Activated CD4-positive, alpha-beta memory T cell treated with anti-CD3 and anti-CD28 coated beads for 36 hours (primary cell): ENCODE data around the gene TNFRSF4. TPM values are rescaled to one million over a fixed set of nuclear protein-coding genes. Genes with fewer than 3 reads are reported as not detected.
"Not testable (repeated sequence)": the region's sequence is repeated elsewhere in the genome, so short reads cannot be mapped to it uniquely, and the experiment has no call there.

Experiments
- CTCF ChIA-PET: fragments of 350-600 bp; sonication (Branson Sonifier 250); formaldehyde crosslinking; loops from one replicate; lab custom pipeline; 2021; ENCODE audit warnings: antibody characterized with exemption, inconsistent platforms; lab: Charles Lee
- POLR2A ChIA-PET: fragments of 350-600 bp; sonication (Branson Sonifier 250); formaldehyde crosslinking; loops from one replicate; lab custom pipeline; 2021; ENCODE audit warnings: antibody characterized with exemption; lab: Charles Lee
- DNase-seq: peaks from one replicate; pipeline ENCODE4 v3.0.0-alpha.2; 2020
- H3K27ac Mint-ChIP-seq: one replicate; pipeline ENCODE4 v1.8.0; 2021; ENCODE audit warnings: mixed read lengths
- H3K27me3 Mint-ChIP-seq: one replicate; pipeline ENCODE4 v1.8.0; 2021; ENCODE audit warnings: mixed read lengths
- H3K36me3 Mint-ChIP-seq: one replicate; pipeline ENCODE4 v1.8.0; 2021; ENCODE audit warnings: mixed read lengths
- H3K4me1 Mint-ChIP-seq: one replicate; pipeline ENCODE4 v1.8.0; 2021; ENCODE audit warnings: low read depth, mixed read lengths
- H3K4me3 Mint-ChIP-seq: one replicate; pipeline ENCODE4 v1.8.0; 2021; ENCODE audit warnings: mild to moderate bottlenecking, mixed read lengths
- H3K9me3 Mint-ChIP-seq: one replicate; pipeline ENCODE4 v1.8.0; 2021; ENCODE audit warnings: mixed read lengths
- intact Hi-C: fragments of 100-400 bp; cut with micrococcal nuclease; formaldehyde crosslinking; loops from one replicate; pipeline ENCODE4 v1.15.1; 2023
- total RNA-seq, 2 experiments: library from RNA; stranded (reverse); gene quantifications; one replicate each; pipeline ENCODE4 v1.2.3, GENCODE V29; 2021

TNFRSF4 gene
- total RNA-seq, 2 experiments from 2014 or later, result 1,003 to 1,005 TPM

DNA sequence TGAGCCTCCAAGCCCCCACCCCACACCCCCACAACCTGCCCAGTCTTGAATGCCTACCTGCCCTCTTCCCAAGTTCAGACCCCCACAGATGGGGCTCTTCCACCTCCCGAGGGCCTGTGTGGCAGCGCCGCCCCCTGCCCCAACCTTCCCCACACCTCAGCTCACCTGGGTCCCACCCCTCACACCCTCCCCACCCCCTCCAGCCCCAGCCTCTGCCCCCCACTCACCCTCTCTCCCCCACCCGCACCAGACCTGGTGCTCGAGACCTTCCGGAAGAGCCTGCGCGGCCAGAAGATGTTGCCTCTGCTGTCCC is 16.8 kb downstream of the TNFRSF4 start:
- intact Hi-C loops, result no loop called here
- H3K27ac Mint-ChIP-seq, result peak overlapping the region; percentile 33
- H3K4me1 Mint-ChIP-seq, result peaks cover 12% of the 10 kb centered on the region
- no peak overlapping the region for H3K4me3 Mint-ChIP-seq
- no peaks in the 10 kb centered on the region for H3K36me3 Mint-ChIP-seq
- ChIA-PET CTCF (no interaction called here), POLR2A (no interaction called here)
- no peak for DNase-seq
- no peaks in the 10 kb centered on the region for H3K27me3 Mint-ChIP-seq
- H3K9me3 Mint-ChIP-seq, result peaks cover 13% of the 10 kb centered on the region

GRCh38 chr1:1196431-1197187 is 17.3 kb downstream of the TNFRSF4 start:
- Mint-ChIP-seq H3K27ac (peak overlapping the region; percentile 33), H3K4me1 (peaks cover 12% of the 10 kb centered on the region), H3K36me3 (no peaks in the 10 kb centered on the region), H3K4me3 (no peak overlapping the region), H3K27me3 (no peaks in the 10 kb centered on the region), H3K9me3 (peaks cover 17% of the 10 kb centered on the region)
- POLR2A ChIA-PET, result interaction anchor here (1.0 kb wide), 1 partner anchor 11 kb away, joined by 3 read pairs; no protein-coding TSS in a partner anchor
- intact Hi-C loops, result no loop called here
- peak; percentile 9 for DNase-seq
- CTCF ChIA-PET, result interaction anchor here (1.4 kb wide), 1 partner anchor 74 kb away, joined by 6 read pairs; no protein-coding TSS in a partner anchor

- H3K9me3 Mint-ChIP-seq, result peaks cover 17% of the 10 kb centered on the region
- DNase-seq, H3K4me3 Mint-ChIP-seq, H3K36me3 Mint-ChIP-seq, intact Hi-C loops, H3K27ac Mint-ChIP-seq, POLR2A ChIA-PET, H3K27me3 Mint-ChIP-seq: not testable (repeated sequence)
- H3K4me1 Mint-ChIP-seq, result peaks cover 12% of the 10 kb centered on the region
- CTCF ChIA-PET, result interaction anchor here (1.4 kb wide), 1 partner anchor 73 kb away, joined by 6 read pairs; no protein-coding TSS in a partner anchor
Observed at GRCh38 chr1:1195726-1196125, 18.2 kb downstream of the TNFRSF4 start.

DNA sequence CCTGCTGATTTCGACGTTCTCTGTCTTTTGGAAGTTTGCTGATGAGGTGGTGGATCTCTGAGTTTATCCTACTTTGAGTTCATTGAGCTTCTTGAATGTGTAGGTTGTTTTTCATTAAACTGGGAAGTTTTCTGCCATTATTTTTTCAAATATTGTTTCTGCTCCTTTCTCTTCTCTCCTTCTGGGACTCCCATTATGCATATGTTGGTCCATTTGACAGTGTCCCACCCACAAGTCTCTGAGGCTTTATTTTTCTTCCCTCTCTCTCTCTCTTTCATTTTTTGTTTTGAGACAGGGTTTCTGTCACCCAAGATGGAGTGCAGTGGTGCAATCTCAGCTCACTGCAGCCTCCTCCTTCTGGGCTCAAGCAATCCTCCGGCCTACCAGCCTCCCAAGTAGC is 19.2 kb downstream of the TNFRSF4 start:
- POLR2A ChIA-PET, result no interaction called here
- Mint-ChIP-seq H3K4me1 (peaks cover 6% of the 10 kb centered on the region), H3K4me3 (no peak overlapping the region), H3K27me3 (no peaks in the 10 kb centered on the region), H3K9me3 (peaks cover 17% of the 10 kb centered on the region), H3K27ac (peak overlapping the region; percentile 5), H3K36me3 (no peaks in the 10 kb centered on the region)
- CTCF ChIA-PET, result interaction anchor here (0.6 to 0.8 kb wide), 2 partner anchors 21 to 65 kb away, joined by 3 read pairs; no protein-coding TSS in a partner anchor
- intact Hi-C loops, result no loop called here
- DNase-seq, result no peak

- ChIA-PET POLR2A (no interaction called here), CTCF (interaction anchor here (1.8 kb wide), 1 partner anchor 69 kb away, joined by 6 read pairs; no protein-coding TSS in a partner anchor)
- Mint-ChIP-seq H3K9me3 (peaks cover 17% of the 10 kb centered on the region), H3K27me3 (no peaks in the 10 kb centered on the region), H3K36me3 (no peaks in the 10 kb centered on the region), H3K4me1 (peaks cover 3% of the 10 kb centered on the region), H3K27ac (no peak overlapping the region), H3K4me3 (no peak overlapping the region)
- no peak for DNase-seq
- intact Hi-C loops, result no loop called here
Observed at GRCh38 chr1:1191734-1192133, 22.2 kb downstream of the TNFRSF4 start.

GRCh38 chr1:1189111-1189510 is 24.8 kb downstream of the TNFRSF4 start:
- CTCF ChIA-PET, result no interaction called here
- peaks cover 6% of the 10 kb centered on the region for H3K9me3 Mint-ChIP-seq
- no peak for DNase-seq
- H3K27me3 Mint-ChIP-seq, result no peaks in the 10 kb centered on the region
- POLR2A ChIA-PET, result no interaction called here
- no peaks in the 10 kb centered on the region for H3K4me1 Mint-ChIP-seq
- H3K4me3 Mint-ChIP-seq, result no peak overlapping the region
- H3K27ac Mint-ChIP-seq, result no peak overlapping the region
- intact Hi-C loops, result no loop called here
- no peaks in the 10 kb centered on the region for H3K36me3 Mint-ChIP-seq

DNA sequence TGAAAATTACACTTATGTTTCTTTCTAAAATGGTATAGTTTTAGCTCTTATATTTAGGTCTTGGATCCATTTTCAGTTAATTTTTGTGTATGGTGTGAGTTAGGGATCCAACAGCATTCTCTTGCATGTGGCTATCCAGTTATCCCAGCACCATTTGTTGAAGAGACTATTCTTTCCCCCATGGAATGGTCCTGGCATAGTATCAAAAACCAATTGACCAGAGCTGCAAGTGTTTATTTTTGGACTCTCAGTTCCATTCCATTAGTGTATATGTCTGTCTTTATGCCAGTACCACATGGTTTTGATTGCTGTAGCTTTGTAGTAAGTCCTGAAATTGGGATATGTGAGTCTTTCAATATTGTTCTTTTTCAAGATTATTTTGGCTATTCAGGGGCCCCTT is 26.0 kb downstream of the TNFRSF4 start:
- intact Hi-C loops, result no loop called here
- no peak overlapping the region for H3K4me3 Mint-ChIP-seq
- no peaks in the 10 kb centered on the region for H3K4me1 Mint-ChIP-seq
- H3K9me3 Mint-ChIP-seq, result peaks cover 5% of the 10 kb centered on the region
- POLR2A ChIA-PET, result no interaction called here
- DNase-seq, result no peak
- no peaks in the 10 kb centered on the region for H3K27me3 Mint-ChIP-seq
- no peak overlapping the region for H3K27ac Mint-ChIP-seq
- H3K36me3 Mint-ChIP-seq, result no peaks in the 10 kb centered on the region
- CTCF ChIA-PET, result no interaction called here

DNA sequence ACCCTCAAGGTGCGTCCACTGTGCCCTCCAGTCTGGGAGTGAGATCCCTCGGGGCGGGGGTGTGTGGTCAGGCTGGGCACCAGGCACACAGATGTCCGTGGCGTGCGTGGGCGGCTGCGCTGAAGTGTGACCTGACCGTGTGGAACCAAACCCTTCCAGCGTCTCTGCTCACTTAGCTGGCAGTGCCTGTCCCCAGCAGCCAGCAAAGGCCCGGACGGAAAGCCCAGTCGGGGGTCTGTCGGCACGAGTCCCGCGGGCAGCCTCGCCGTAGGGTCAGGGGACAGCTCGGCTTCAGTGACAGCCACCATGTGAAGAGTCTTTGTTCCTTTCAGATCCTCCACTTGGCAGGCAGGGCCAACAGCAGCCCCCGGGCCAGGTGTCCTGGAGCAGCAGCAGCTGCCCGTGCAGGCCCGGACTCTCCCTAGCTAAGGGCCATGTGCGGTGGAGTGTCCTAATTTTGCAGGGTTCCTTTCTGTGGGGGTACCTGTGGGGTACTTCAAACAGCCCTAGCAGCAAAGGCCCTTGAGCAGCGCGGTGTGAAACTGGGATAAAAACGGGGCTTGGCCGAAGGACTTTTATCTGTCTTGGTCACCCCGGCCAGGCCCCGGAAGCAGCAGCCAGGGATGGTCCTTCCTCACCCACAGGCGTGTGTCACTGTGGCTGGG is 28.7 kb downstream of the TNFRSF4 start:
- POLR2A ChIA-PET, result interaction anchor here (1.1 kb wide), 1 partner anchor 20 kb away, joined by 3 read pairs; no protein-coding TSS in a partner anchor
- Mint-ChIP-seq H3K36me3 (no peaks in the 10 kb centered on the region), H3K27me3 (peaks cover 5% of the 10 kb centered on the region), H3K9me3 (no peaks in the 10 kb centered on the region), H3K4me1 (no peaks in the 10 kb centered on the region), H3K4me3 (no peak overlapping the region), H3K27ac (no peak overlapping the region)
- no peak for DNase-seq
- CTCF ChIA-PET, result no interaction called here
- intact Hi-C loops, result no loop called here

DNA sequence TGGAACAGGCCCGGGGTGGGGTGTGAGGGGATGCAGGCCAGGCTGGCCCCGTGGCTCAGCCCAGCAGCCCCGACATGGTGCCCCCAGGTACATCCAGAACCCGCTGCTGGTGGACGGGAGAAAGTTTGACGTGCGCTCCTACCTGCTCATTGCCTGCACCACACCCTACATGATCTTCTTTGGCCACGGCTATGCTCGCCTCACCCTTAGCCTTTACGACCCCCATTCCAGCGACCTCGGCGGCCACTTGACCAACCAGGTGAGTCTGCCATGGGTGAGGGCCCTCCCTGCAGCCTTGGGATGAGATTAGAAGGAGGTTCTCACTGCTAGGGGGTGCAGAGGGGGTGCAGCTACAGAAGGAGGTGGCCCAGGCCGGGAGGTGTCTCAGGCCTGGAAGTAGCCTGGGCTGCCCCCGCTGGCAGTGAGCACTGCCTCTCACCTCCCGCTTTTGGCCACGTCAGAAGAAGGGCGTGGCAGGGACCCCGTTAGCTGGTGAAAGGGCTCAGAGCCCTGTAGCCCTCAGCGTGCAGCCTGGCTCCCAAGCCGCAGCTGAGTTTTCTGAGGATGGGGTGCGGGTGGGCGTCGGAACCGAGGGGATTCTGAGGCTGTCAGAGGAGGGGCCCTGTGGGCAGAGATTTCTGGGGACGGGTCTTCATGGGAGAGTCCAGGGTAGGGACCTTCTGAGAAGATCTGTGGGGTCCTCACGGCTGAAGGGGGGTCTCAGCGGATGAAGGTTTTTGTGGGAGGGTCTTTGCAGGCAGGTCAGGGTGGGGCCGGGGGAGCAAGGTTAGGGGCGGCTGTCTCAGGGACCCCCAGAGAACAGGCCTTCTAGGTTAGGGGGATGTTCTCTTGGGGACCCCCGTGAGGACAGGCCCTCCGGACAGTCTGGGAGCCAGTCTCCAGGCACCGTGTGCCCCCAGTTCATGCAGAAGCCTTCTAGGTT is 29.8 kb downstream of the TNFRSF4 start:
- intact Hi-C loops, result no loop called here
- ChIA-PET CTCF (no interaction called here), POLR2A (no interaction called here)
- no peaks in the 10 kb centered on the region for H3K36me3 Mint-ChIP-seq
- H3K4me1 Mint-ChIP-seq, result no peaks in the 10 kb centered on the region
- no peaks in the 10 kb centered on the region for H3K9me3 Mint-ChIP-seq
- H3K4me3 Mint-ChIP-seq, result no peak overlapping the region
- H3K27me3 Mint-ChIP-seq, result peaks cover 5% of the 10 kb centered on the region
- no peak overlapping the region for H3K27ac Mint-ChIP-seq
- DNase-seq, result no peak

- ChIA-PET CTCF (no interaction called here), POLR2A (no interaction called here)
- Mint-ChIP-seq H3K4me1 (no peaks in the 10 kb centered on the region), H3K4me3 (no peak overlapping the region), H3K9me3 (no peaks in the 10 kb centered on the region), H3K27ac (no peak overlapping the region), H3K27me3 (peaks cover 5% of the 10 kb centered on the region), H3K36me3 (no peaks in the 10 kb centered on the region)
- no peak for DNase-seq
- intact Hi-C loops, result no loop called here
Observed at GRCh38 chr1:1183221-1183747, 30.7 kb downstream of the TNFRSF4 start.

- Mint-ChIP-seq H3K4me3 (no peak overlapping the region), H3K27ac (no peak overlapping the region), H3K4me1 (no peaks in the 10 kb centered on the region), H3K27me3 (peaks cover 5% of the 10 kb centered on the region), H3K9me3 (no peaks in the 10 kb centered on the region), H3K36me3 (no peaks in the 10 kb centered on the region)
- ChIA-PET CTCF (no interaction called here), POLR2A (no interaction called here)
- intact Hi-C loops, result no loop called here
- no peak for DNase-seq
Observed at GRCh38 chr1:1182491-1183220, 31.3 kb downstream of the TNFRSF4 start.
